ENCODE measurements around the gene DLX1.

DLX1 gene

DNA sequence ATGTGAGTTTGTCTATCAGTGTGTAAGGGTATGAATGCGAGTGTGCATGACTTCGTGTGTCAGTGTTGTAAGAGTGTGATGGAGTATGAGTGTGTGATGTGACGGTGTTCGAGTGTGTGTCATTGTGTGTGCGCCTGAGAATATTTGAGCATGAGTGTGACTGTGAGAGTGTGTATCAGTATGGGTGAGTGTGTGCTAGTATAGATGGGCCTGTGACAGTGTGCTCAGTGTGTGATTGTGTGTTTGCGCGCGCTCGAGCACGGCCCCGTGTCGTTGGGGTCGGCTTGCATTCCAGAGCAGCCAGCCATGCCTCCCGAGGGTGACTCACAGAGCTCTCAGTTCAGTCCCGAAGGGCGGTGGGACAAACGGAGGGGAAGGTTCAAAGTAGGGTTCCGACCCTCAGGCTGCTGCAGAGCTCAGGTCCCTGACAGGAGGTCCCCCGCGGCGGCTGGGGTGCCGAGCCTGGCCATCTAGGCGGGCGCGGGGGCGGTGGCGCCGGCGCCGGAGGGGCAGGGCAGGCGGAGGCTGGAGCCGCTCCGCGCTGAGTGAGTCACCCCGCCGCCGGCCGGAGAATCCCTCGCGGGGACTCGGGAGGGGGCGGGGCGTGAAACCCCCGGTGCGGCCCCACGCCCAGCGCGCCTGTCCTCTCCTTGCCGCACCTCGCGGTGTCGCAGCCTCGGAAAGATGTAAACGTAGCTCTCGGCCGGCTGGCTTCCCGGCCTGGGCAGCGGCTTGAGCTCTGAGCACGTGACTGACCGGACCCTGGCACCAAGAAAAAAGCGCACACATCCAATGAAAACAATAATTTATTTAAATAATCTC, 13.6 kb downstream of the DLX1 start (continued):
- TF ChIP-seq GLIS2 (tag by site-specific recombination; IDR thresholded peaks at IDR 0.05) (peak; percentile 90), ZNF658 (tag by site-specific recombination; IDR thresholded peaks at IDR 0.05) (no peak), GLIS1 (tag by site-specific recombination; IDR thresholded peaks at IDR 0.05) (peak; percentile 78), ZEB2 (tag by site-specific recombination; IDR thresholded peaks at IDR 0.05) (peak; percentile 90), ZSCAN16 (tag by site-specific recombination; IDR thresholded peaks at IDR 0.05) (peak; percentile 44; the same call in 1 of the 2 replicates), ZNF530 (tag by site-specific recombination; IDR thresholded peaks at IDR 0.05; ENCODE audit: low read depth) (no peak), BCL11B (tag by site-specific recombination; IDR thresholded peaks at IDR 0.05; ENCODE audit: low read depth) (peak; percentile 60), ZNF140 (tag by site-specific recombination; IDR thresholded peaks at IDR 0.05) (no peak), AEBP2 (tag by site-specific recombination; IDR thresholded peaks at IDR 0.05; ENCODE audit: borderline replicate concordance) (no peak), HIC1 (tag by site-specific recombination; IDR thresholded peaks at IDR 0.05) (peak; percentile 79), ZFHX2 (tag by site-specific recombination; conservative IDR thresholded peaks at IDR 0.05) (peak; percentile 83), YY2 (tag by site-specific recombination; IDR thresholded peaks at IDR 0.05) (peak; percentile 46; the same call in 1 of the 2 replicates), ZNF121 (tag by site-specific recombination; IDR thresholded peaks at IDR 0.05) (peak; percentile 41; the same call in 1 of the 2 replicates), BCL11A (tag by site-specific recombination; IDR thresholded peaks at IDR 0.05; ENCODE audit: low read depth) (peak; percentile 53), MYNN (tag by site-specific recombination; IDR thresholded peaks at IDR 0.05; ENCODE audit: borderline replicate concordance) (no peak), ZNF837 (tag by site-specific recombination; IDR thresholded peaks at IDR 0.05) (peak; percentile 86), ZNF792 (tag by site-specific recombination; IDR thresholded peaks at IDR 0.05) (0 out of 2 replicates have a peak, but pooled peaks have one; percentile 47), SALL2 (tag by site-specific recombination; IDR thresholded peaks at IDR 0.05; ENCODE audit: borderline replicate concordance) (no peak), ZNF639 (tag by site-specific recombination; IDR thresholded peaks at IDR 0.05) (peak; percentile 80), ZBTB44 (tag by site-specific recombination; IDR thresholded peaks at IDR 0.05) (no peak), SP7 (tag by site-specific recombination; IDR thresholded peaks at IDR 0.05) (peak; percentile 81), ZNF341 (tag by site-specific recombination; IDR thresholded peaks at IDR 0.05; ENCODE audit: low read depth) (peak; percentile 73), ZFP3 (tag by site-specific recombination; IDR thresholded peaks at IDR 0.05; ENCODE audit: low read depth) (no peak), ZNF843 (tag by site-specific recombination; IDR thresholded peaks at IDR 0.05) (peak; percentile 38; the same call in 1 of the 2 replicates), ZBTB6 (tag by site-specific recombination; IDR thresholded peaks at IDR 0.05) (peak; percentile 85), ZFP37 (tag by site-specific recombination; IDR thresholded peaks at IDR 0.05) (peak; percentile 75; the same call in 1 of the 2 replicates), ZBTB17 (tag by site-specific recombination; IDR thresholded peaks at IDR 0.05) (peak; percentile 91), ZNF701 (tag by site-specific recombination; IDR thresholded peaks at IDR 0.05) (no peak), ZSCAN23 (tag by site-specific recombination; IDR thresholded peaks at IDR 0.05) (peak; percentile 66; the same call in 1 of the 2 replicates), ZBTB7A (tag by site-specific recombination; IDR thresholded peaks at IDR 0.05; ENCODE audit: low read depth) (peak; percentile 98)
- TF ChIP-seq, protein P1, sequence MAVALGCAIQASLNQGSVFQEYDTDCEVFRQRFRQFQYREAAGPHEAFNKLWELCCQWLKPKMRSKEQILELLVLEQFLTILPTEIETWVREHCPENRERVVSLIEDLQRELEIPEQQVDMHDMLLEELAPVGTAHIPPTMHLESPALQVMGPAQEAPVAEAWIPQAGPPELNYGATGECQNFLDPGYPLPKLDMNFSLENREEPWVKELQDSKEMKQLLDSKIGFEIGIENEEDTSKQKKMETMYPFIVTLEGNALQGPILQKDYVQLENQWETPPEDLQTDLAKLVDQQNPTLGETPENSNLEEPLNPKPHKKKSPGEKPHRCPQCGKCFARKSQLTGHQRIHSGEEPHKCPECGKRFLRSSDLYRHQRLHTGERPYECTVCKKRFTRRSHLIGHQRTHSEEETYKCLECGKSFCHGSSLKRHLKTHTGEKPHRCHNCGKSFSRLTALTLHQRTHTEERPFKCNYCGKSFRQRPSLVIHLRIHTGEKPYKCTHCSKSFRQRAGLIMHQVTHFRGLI (tag by site-specific recombination; IDR thresholded peaks at IDR 0.05): 0 out of 2 replicates have a peak, but pooled peaks have one; percentile 13
